ENCODE data around the gene IL17A.

GRCh38 chr6:52183131-52183713, 3.0 kb upstream of the IL17A start:
- TF ChIP-seq EZH2 (IDR thresholded peaks at IDR 0.05) (no peak), POLR2AphosphoS5 (IDR thresholded peaks at IDR 0.05; ENCODE audit: borderline replicate concordance, low read depth, low read length) (no peak), FOXP2 (optimal IDR thresholded peaks at IDR 0.05; ENCODE audit: control extremely low read depth, extremely low read length, insufficient read depth) (no peak)
